Thyroid gland (tissue), 4 donors: ENCODE measurements around the gene MCAT. TPM values are rescaled to one million over a fixed set of nuclear protein-coding genes. Genes with fewer than 3 reads are reported as not detected.
"Not testable (repeated sequence)": the region's sequence is repeated elsewhere in the genome, so short reads cannot be mapped to it uniquely, and the experiment has no call there.

Source experiments
- DNase-seq, 2 donors: peaks; one replicate each; pipeline ENCODE4 v3.0.0-alpha.2; 2019
- H3K27ac ChIP-seq, 3 donors: fragments of 200-600 bp; sonication (generic); 1 replicate in 2 of 3; 2 replicates in 1 of 3; pipeline ENCODE4 v1.5.1; 2016 to 2019; ENCODE audit warnings: mild to moderate bottlenecking in 1 of 3, moderate library complexity in 1 of 3
- H3K27me3 ChIP-seq: fragments of 200-600 bp; sonication (generic); one replicate; pipeline ENCODE4 v1.5.1; 2019
- H3K36me3 ChIP-seq, 2 donors: fragments of 200-600 bp; sonication (generic); one replicate each; pipeline ENCODE4 v1.5.1; 2016 to 2019
- H3K4me1 ChIP-seq, 2 donors: fragments of 200-600 bp; sonication (generic); one replicate each; pipeline ENCODE4 v1.5.1; 2017 to 2019
- H3K4me3 ChIP-seq, 3 donors: fragments of 200-600 bp; sonication (generic); replicated peaks in 1 of 3; 1 replicate in 2 of 3; 2 replicates in 1 of 3; pipeline ENCODE4 v1.5.1; 2016; ENCODE audit warnings: mild to moderate bottlenecking in 1 of 3
- H3K9me3 ChIP-seq: fragments of 200-600 bp; sonication (generic); one replicate; pipeline ENCODE4 v1.5.1; 2017
- CTCF ChIP-seq, 6 experiments: fragments of 200-600 bp in 3 of 6; fragments of 450-650 bp in 3 of 6; sonication (generic) in 3 of 6; IDR thresholded peaks; one replicate each; pipeline ENCODE4 v1.5.1; 2016 to 2019; ENCODE audit warnings: antibody characterized with exemption in 6 of 6, mild to moderate bottlenecking in 2 of 6, inconsistent platforms in 1 of 6, moderate library complexity in 1 of 6
- POLR2A ChIP-seq, 2 donors: fragments of 450-650 bp; IDR thresholded peaks; one replicate each; pipeline ENCODE4 v1.6.1; 2017; ENCODE audit warnings: antibody characterized with exemption in 2 of 2, mild to moderate bottlenecking in 2 of 2, moderate library complexity in 1 of 2
- WGBS, 2 donors: methylation state at CpG; one replicate each; pipeline ENCODE4 v1.1.5; 2017; 5-methylcytosine and 5-hydroxymethylcytosine counted together
- intact Hi-C: fragments of 100-400 bp; cut with DNase I; formaldehyde crosslinking; loops from one replicate; pipeline ENCODE4 v1.15.1; 2023
- total RNA-seq, 4 donors: library from RNA; depleted of rRNA; stranded (reverse); fragments of >200 nt; gene quantifications; one replicate each; pipeline ENCODE4 v1.2.3, GENCODE V29; 2016

The MCAT gene
- total RNA-seq, 4 donors from 2014 or later: 28.4 to 48.5 (median 38.3) TPM

GRCh38 chr22:43150731-43151206, 7.6 kb upstream of the MCAT start:
- H3K4me1 ChIP-seq: peaks cover 16 to 21% of the 10 kb centered on the region in 2 donors
- TF ChIP-seq CTCF (IDR thresholded peaks at IDR 0.05) (no peak), POLR2A (IDR thresholded peaks at IDR 0.05) (no peak)
- H3K4me3 ChIP-seq: peak overlapping the region in 1 of 3 donors; percentile 63
- H3K36me3 ChIP-seq: no peaks in the 10 kb centered on the region
- no peaks in the 10 kb centered on the region for H3K27me3 ChIP-seq
- DNase-seq: no peak
- no peaks in the 10 kb centered on the region for H3K9me3 ChIP-seq
- intact Hi-C loops: no loop called here
- WGBS, 2 donors: 58 to 78% methylated on average over 7 to 14 of the region's 15 CpGs
- H3K27ac ChIP-seq: peak overlapping the region in 2 of 3 donors; percentile 67 to 74

GRCh38 chr22:43148581-43148980, 5.4 kb upstream of the MCAT start:
- Histone ChIP-seq H3K4me1 (peaks cover 16 to 21% of the 10 kb centered on the region in 2 donors), H3K27ac (no peak overlapping the region), H3K36me3 (no peaks in the 10 kb centered on the region), H3K4me3 (no peak overlapping the region), H3K27me3 (no peaks in the 10 kb centered on the region), H3K9me3 (no peaks in the 10 kb centered on the region)
- WGBS, 2 donors: 82 to 90% methylated on average over 3 to 5 of the region's 6 CpGs
- no peak for TF ChIP-seq CTCF (IDR thresholded peaks at IDR 0.05)
- no peak for TF ChIP-seq POLR2A (IDR thresholded peaks at IDR 0.05)
- intact Hi-C loops: no loop called here
- no peak for DNase-seq

GRCh38 chr22:43147821-43148220, 4.6 kb upstream of the MCAT start:
- Histone ChIP-seq H3K4me3 (no peak overlapping the region), H3K9me3 (no peaks in the 10 kb centered on the region), H3K27ac (no peak overlapping the region), H3K36me3 (no peaks in the 10 kb centered on the region), H3K4me1 (peaks cover 13 to 20% of the 10 kb centered on the region in 2 donors), H3K27me3 (no peaks in the 10 kb centered on the region)
- peak; percentile 21 to 35 for DNase-seq
- TF ChIP-seq CTCF (IDR thresholded peaks at IDR 0.05) (no peak), POLR2A (IDR thresholded peaks at IDR 0.05) (no peak)
- WGBS, 2 donors: 33 to 46% methylated on average over 8 of the region's 8 CpGs
- intact Hi-C loops: no loop called here

GRCh38 chr22:43146332-43146731, 3.1 kb upstream of the MCAT start:
- DNase-seq, H3K27me3 ChIP-seq, H3K9me3 ChIP-seq, intact Hi-C loops, H3K36me3 ChIP-seq, H3K27ac ChIP-seq, H3K4me3 ChIP-seq: not testable (repeated sequence)
- H3K4me1 ChIP-seq: peaks cover 15 to 21% of the 10 kb centered on the region in 2 donors
- 85 to 91% methylated on average over 15 of the region's 15 CpGs for WGBS, 2 donors

- peaks cover 13 to 15% of the 10 kb centered on the region in 2 donors for H3K4me1 ChIP-seq
- H3K4me3 ChIP-seq, intact Hi-C loops, H3K27me3 ChIP-seq, H3K27ac ChIP-seq, H3K9me3 ChIP-seq, H3K36me3 ChIP-seq, DNase-seq: not testable (repeated sequence)
- WGBS, 2 donors: 84 to 88% methylated on average over 8 of the region's 8 CpGs
Observed at GRCh38 chr22:43145371-43145770, 2.2 kb upstream of the MCAT start.

- Histone ChIP-seq H3K36me3 (peaks cover 3 to 7% of the 10 kb centered on the region in 2 donors), H3K27ac (no peak overlapping the region), H3K4me1 (peaks cover 13 to 15% of the 10 kb centered on the region in 2 donors), H3K27me3 (no peaks in the 10 kb centered on the region), H3K9me3 (no peaks in the 10 kb centered on the region), H3K4me3 (no peak overlapping the region)
- no peak for TF ChIP-seq CTCF (IDR thresholded peaks at IDR 0.05)
- no peak for TF ChIP-seq POLR2A (IDR thresholded peaks at IDR 0.05)
- intact Hi-C loops: no loop called here
- 46 to 49% methylated on average over 3 of the region's 3 CpGs for WGBS, 2 donors
- peak; percentile 46 to 50 for DNase-seq
Observed at GRCh38 chr22:43144949-43145348, 1.8 kb upstream of the MCAT start.
